ENCODE results near the gene AGA.

The AGA gene

DNA sequence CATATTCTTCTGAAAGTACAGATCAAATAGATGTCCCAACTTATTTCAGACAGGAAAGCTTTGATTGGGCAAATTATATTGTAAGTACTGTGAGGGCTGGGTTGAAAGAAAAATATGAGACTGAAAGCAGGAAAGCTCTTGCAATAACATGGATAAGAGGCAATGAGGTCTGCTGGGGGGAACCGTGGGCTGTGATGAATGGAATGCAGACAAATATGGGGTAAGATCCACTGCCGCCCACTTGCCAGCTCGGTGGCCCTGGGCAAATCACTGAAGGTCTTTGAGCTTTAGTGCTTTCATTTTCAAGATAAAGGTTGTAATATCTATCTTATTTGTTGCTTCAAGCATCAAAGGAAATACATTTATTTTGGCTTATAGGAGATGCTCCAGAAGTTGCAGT lies 51.0 kb downstream of the AGA start:
- no peaks in the 10 kb centered on the region for H4K20me1 ChIP-seq (ENCODE audit: insufficient read depth, low read length)
- no peaks in the 10 kb centered on the region for H3K36me3 ChIP-seq (replicated peaks; ENCODE audit: low read depth, low read length)
- no peaks in the 10 kb centered on the region for H3K79me2 ChIP-seq (ENCODE audit: low read length)
- no peaks in the 10 kb centered on the region for H3K9me3 ChIP-seq (ENCODE audit: insufficient read depth, low read length)
- no peak overlapping the region for H3K4me3 ChIP-seq (ENCODE audit: low read length)
- H3K27me3 ChIP-seq (ENCODE audit: low read depth, low read length), result no peaks in the 10 kb centered on the region
- no peak overlapping the region for H3K4me2 ChIP-seq (ENCODE audit: low read length)
- H3K27ac ChIP-seq (ENCODE audit: low read length), result no peak overlapping the region
- TF ChIP-seq EZH2phosphoT487 (IDR thresholded peaks at IDR 0.05; ENCODE audit: low read depth), result no peak
- TF ChIP-seq, protein P1, sequence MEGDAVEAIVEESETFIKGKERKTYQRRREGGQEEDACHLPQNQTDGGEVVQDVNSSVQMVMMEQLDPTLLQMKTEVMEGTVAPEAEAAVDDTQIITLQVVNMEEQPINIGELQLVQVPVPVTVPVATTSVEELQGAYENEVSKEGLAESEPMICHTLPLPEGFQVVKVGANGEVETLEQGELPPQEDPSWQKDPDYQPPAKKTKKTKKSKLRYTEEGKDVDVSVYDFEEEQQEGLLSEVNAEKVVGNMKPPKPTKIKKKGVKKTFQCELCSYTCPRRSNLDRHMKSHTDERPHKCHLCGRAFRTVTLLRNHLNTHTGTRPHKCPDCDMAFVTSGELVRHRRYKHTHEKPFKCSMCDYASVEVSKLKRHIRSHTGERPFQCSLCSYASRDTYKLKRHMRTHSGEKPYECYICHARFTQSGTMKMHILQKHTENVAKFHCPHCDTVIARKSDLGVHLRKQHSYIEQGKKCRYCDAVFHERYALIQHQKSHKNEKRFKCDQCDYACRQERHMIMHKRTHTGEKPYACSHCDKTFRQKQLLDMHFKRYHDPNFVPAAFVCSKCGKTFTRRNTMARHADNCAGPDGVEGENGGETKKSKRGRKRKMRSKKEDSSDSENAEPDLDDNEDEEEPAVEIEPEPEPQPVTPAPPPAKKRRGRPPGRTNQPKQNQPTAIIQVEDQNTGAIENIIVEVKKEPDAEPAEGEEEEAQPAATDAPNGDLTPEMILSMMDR (IDR thresholded peaks at IDR 0.05; ENCODE audit: low read depth, low read length), result no peak
- peaks cover 12% of the 10 kb centered on the region for H3K4me1 ChIP-seq (ENCODE audit: low read length)
- no peak overlapping the region for H2AFZ ChIP-seq (ENCODE audit: low read depth, low read length)
- no peak overlapping the region for H3K9ac ChIP-seq (ENCODE audit: low read length)

DNA sequence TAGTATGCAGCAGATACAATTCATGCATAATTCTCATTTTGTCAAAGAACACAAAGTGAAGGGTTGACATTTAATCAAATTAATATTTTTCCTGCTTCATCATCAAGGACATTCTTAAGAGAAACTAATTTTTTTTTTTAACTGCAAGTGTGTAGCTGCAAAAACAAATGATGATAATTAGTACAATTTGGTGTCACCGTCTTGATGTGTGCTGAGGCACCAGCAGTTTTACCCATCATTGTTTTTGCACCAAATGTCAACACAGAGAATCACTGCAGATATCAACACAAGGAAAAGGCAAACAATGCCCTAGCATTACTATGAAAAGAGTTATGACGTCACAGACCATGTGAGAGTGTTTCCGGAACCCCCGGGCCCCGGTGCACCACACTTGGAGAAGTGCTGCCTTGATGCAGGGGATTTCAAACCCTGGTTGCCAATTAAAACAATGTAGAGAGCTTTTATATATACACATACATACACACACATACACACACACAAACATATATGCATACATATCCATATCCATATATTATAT lies 55.9 kb downstream of the AGA start:
- no peak overlapping the region for H2AFZ ChIP-seq (ENCODE audit: low read depth, low read length)
- TF ChIP-seq, protein P1 (IDR thresholded peaks at IDR 0.05; ENCODE audit: low read depth, low read length), result no peak
- no peak for TF ChIP-seq EZH2phosphoT487 (IDR thresholded peaks at IDR 0.05; ENCODE audit: low read depth)
- H3K9ac ChIP-seq (ENCODE audit: low read length), result no peak overlapping the region

DNA sequence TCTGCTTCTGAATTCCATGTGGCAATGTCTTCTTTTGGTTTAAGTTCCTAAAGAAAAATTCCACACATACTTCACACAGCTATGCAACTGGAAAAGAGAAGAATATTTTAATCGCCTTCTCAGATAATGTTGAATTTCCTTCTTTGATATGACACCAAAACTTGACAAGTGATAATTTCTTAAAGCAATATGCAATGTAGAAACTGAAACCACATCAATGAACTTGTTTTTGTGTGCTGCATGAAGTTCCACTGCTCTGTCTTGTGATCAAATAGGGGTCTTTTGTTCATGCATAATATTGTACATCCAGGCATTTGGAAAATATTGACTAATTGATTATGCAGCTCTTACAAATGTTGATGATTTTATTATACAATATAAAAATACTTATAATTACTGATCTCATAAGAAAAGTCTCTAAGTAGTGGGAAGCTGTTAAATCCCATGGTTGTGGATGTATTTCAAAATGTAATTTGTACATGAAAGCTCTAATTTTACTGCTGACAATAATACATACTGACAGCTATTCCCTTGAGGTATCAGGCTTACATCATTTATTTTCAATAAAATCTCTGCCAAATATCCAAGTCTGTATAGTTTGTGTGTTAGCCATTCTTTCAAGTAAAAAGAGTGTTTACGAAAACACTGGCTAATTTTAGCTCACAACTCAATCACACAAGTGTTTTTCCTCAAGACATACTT lies 56.5 kb downstream of the AGA start:
- H3K27me3 ChIP-seq (ENCODE audit: low read depth, low read length), result no peaks in the 10 kb centered on the region
- H4K20me1 ChIP-seq (ENCODE audit: insufficient read depth, low read length), result no peaks in the 10 kb centered on the region
- H3K9ac ChIP-seq (ENCODE audit: low read length), result no peak overlapping the region
- H3K36me3 ChIP-seq (replicated peaks; ENCODE audit: low read depth, low read length), result no peaks in the 10 kb centered on the region
- H3K4me2 ChIP-seq (ENCODE audit: low read length), result peak overlapping the region; percentile 61
- H2AFZ ChIP-seq (ENCODE audit: low read depth, low read length), result no peak overlapping the region
- no peak overlapping the region for H3K27ac ChIP-seq (ENCODE audit: low read length)
- no peaks in the 10 kb centered on the region for H3K79me2 ChIP-seq (ENCODE audit: low read length)
- no peaks in the 10 kb centered on the region for H3K9me3 ChIP-seq (ENCODE audit: insufficient read depth, low read length)
- TF ChIP-seq, protein P1 (IDR thresholded peaks at IDR 0.05; ENCODE audit: low read depth, low read length), result no peak
- TF ChIP-seq EZH2phosphoT487 (IDR thresholded peaks at IDR 0.05; ENCODE audit: low read depth), result no peak
- no peak overlapping the region for H3K4me3 ChIP-seq (ENCODE audit: low read length)
- H3K4me1 ChIP-seq (ENCODE audit: low read length), result peaks cover 18% of the 10 kb centered on the region

More for the DNA sequence above, 55.9 kb downstream of the AGA start:
- no peaks in the 10 kb centered on the region for H3K27me3 ChIP-seq (ENCODE audit: low read depth, low read length)
- H3K79me2 ChIP-seq (ENCODE audit: low read length), result no peaks in the 10 kb centered on the region
- H3K4me3 ChIP-seq (ENCODE audit: low read length), result no peak overlapping the region
- peaks cover 18% of the 10 kb centered on the region for H3K4me1 ChIP-seq (ENCODE audit: low read length)
- no peaks in the 10 kb centered on the region for H4K20me1 ChIP-seq (ENCODE audit: insufficient read depth, low read length)
- H3K36me3 ChIP-seq (replicated peaks; ENCODE audit: low read depth, low read length), result no peaks in the 10 kb centered on the region
- no peaks in the 10 kb centered on the region for H3K9me3 ChIP-seq (ENCODE audit: insufficient read depth, low read length)
- H3K27ac ChIP-seq (ENCODE audit: low read length), result no peak overlapping the region
- no peak overlapping the region for H3K4me2 ChIP-seq (ENCODE audit: low read length)

DNA sequence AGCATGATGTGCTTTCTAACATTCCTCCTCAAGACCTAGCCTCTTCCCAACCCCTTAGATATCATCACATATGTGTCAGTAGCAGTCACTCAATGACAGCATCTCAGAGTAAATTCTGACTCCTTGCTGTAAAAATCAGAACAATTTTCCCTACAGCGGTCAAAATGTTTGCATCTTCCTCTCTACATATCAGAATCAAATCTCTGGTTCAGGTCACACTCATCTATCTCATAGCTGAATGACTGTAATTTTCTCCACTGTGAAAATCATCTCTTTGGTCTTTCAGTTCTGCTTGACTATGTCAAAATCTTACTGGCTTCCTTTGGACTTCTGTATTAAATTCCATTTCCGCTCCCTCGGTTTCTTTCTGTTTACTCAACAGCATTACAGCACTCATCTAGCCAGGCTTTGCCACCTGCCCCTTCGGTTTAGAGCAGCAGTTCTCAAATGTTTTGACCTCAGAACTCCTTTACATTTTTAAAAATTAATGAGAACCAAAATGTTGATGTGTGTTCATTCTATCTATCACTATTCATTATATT lies 57.3 kb downstream of the AGA start:
- no peaks in the 10 kb centered on the region for H4K20me1 ChIP-seq (ENCODE audit: insufficient read depth, low read length)
- H3K27me3 ChIP-seq (ENCODE audit: low read depth, low read length), result no peaks in the 10 kb centered on the region
- no peak overlapping the region for H3K9ac ChIP-seq (ENCODE audit: low read length)
- peak overlapping the region; percentile 27 for H3K4me3 ChIP-seq (ENCODE audit: low read length)
- peak overlapping the region; percentile 2; the same call in 1 of the 2 replicates for H3K27ac ChIP-seq (ENCODE audit: low read length)
- H3K4me1 ChIP-seq (ENCODE audit: low read length), result peaks cover 13% of the 10 kb centered on the region
- H3K79me2 ChIP-seq (ENCODE audit: low read length), result no peaks in the 10 kb centered on the region
- H3K9me3 ChIP-seq (ENCODE audit: insufficient read depth, low read length), result no peaks in the 10 kb centered on the region
- H2AFZ ChIP-seq (ENCODE audit: low read depth, low read length), result peak overlapping the region; percentile 42
- TF ChIP-seq EZH2phosphoT487 (IDR thresholded peaks at IDR 0.05; ENCODE audit: low read depth), result no peak
- TF ChIP-seq, protein P1 (IDR thresholded peaks at IDR 0.05; ENCODE audit: low read depth, low read length), result no peak
- H3K36me3 ChIP-seq (replicated peaks; ENCODE audit: low read depth, low read length), result no peaks in the 10 kb centered on the region
- H3K4me2 ChIP-seq (ENCODE audit: low read length), result peak overlapping the region; percentile 61

Measured in OCI-LY3 (cell line).